Spleen (tissue), 11 donors: ENCODE results near the gene SDR39U1. TPM values are rescaled to one million over a fixed set of nuclear protein-coding genes. Genes with fewer than 3 reads are reported as not detected.

Experiments used
- DNase-seq: peaks from one replicate; pipeline ENCODE4 v3.0.0-alpha.2; 2020
- H3K27ac ChIP-seq, 8 donors: fragments of 200-600 bp; sonication (generic) in 7 of 8; 1 replicate in 4 of 8; 2 replicates in 4 of 8; pipeline versions ENCODE4 v1.5.0 to v1.8.0; 2016 to 2021; ENCODE audit warnings: inconsistent platforms in 4 of 8, mild to moderate bottlenecking in 4 of 8, moderate library complexity in 1 of 8
- H3K27me3 ChIP-seq, 7 donors: fragments of 200-600 bp; sonication (generic) in 6 of 7; replicated peaks in 1 of 7; 1 replicate in 4 of 7; 2 replicates in 3 of 7; pipeline versions ENCODE4 v1.5.0 to v1.8.0; 2016 to 2021; ENCODE audit warnings: inconsistent platforms in 3 of 7, mild to moderate bottlenecking in 1 of 7
- H3K36me3 ChIP-seq, 6 donors: fragments of 200-600 bp; sonication (generic) in 5 of 6; 1 replicate in 4 of 6; 2 replicates in 2 of 6; pipeline versions ENCODE4 v1.5.0 to v1.8.0; 2016 to 2021; ENCODE audit warnings: inconsistent platforms in 2 of 6
- H3K4me1 ChIP-seq, 6 donors: fragments of 200-600 bp; sonication (generic) in 5 of 6; 1 replicate in 3 of 6; 2 replicates in 3 of 6; pipeline versions ENCODE4 v1.5.0 to v1.8.0; 2016 to 2021; ENCODE audit warnings: inconsistent platforms in 3 of 6
- H3K4me3 ChIP-seq, 8 donors: fragments of 200-600 bp; sonication (generic) in 7 of 8; 1 replicate in 4 of 8; 2 replicates in 4 of 8; pipeline versions ENCODE4 v1.5.0 to v1.8.0; 2016 to 2021; ENCODE audit warnings: inconsistent platforms in 4 of 8, mild to moderate bottlenecking in 4 of 8, moderate library complexity in 2 of 8
- H3K9me3 ChIP-seq, 8 donors: fragments of 200-600 bp; sonication (generic) in 7 of 8; 1 replicate in 4 of 8; 2 replicates in 4 of 8; pipeline versions ENCODE4 v1.5.0 to v1.8.0; 2016 to 2021; ENCODE audit warnings: inconsistent platforms in 4 of 8
- POLR2A ChIP-seq, 3 donors: fragments of 450-650 bp; IDR thresholded peaks; one replicate each; pipeline ENCODE4 v1.5.1; 2017; ENCODE audit warnings: antibody characterized with exemption in 3 of 3, mild to moderate bottlenecking in 1 of 3
- POLR2AphosphoS5 ChIP-seq, 3 donors: sonication (generic); formaldehyde crosslinking; IDR thresholded peaks; one replicate each; pipeline ENCODE4 v1.5.1; 2017; ENCODE audit warnings: antibody characterized with exemption in 3 of 3
- WGBS, 5 donors: extraction: QIAGEN DNeasy Blood & Tissue Kit in 3 of 5; methylation state at CpG; one replicate each; pipeline versions ENCODE4 v1.1.5 to v1.1.7; 2013 to 2018; 5-methylcytosine and 5-hydroxymethylcytosine counted together
- intact Hi-C: fragments of 100-400 bp; cut with DNase I; formaldehyde crosslinking; loops from one replicate; pipeline ENCODE4 v1.15.0; 2023; ENCODE audit warnings: low total_unique reads
- polyA plus RNA-seq, 3 donors: library from polyadenylated mRNA; stranded (reverse); fragments of 200-250 nt; gene quantifications; one replicate each; pipeline ENCODE4 v1.2.1, GENCODE V29; 2013
- total RNA-seq, 7 donors: library from RNA; depleted of rRNA in 3 of 7; stranded (reverse); fragments of >200 nt in 3 of 7; fragmentation: NEBNext Ultra II Directional in 4 of 7; extraction: Animal tissue kit (Norgen Biotek cat#: 25700) in 4 of 7; gene quantifications; one replicate each; pipeline versions ENCODE4 v1.1.0 to v1.2.1, GENCODE V29; 2016 to 2021
- TF ChIP-seq, protein P1 (sequence below), 11 experiments: fragments of 200-600 bp in 7 of 11; fragments of 450-650 bp in 4 of 11; sonication (generic) in 4 of 11; IDR thresholded peaks in 8 of 11; conservative IDR thresholded peaks in 3 of 11; 1 replicate in 7 of 11; 2 replicates in 4 of 11; pipeline versions ENCODE4 v1.4.0 to v1.8.0; 2016 to 2021; ENCODE audit warnings: antibody characterized with exemption in 11 of 11, inconsistent platforms in 4 of 11, mild to moderate bottlenecking in 1 of 11
- donor health status: healthy with polysubstance abuse.
- donor health status: DM: no; HTN: no; CAD: no; lungs with moderate emphysema.
- donor health status: DM: no; HTN: no; CAD: no.
- donor health status: Bipolar disorder and iron deficiency.
- donor health status: healthy.
- donor health status: DM: no; HTN: no; CAD: no.
- donor health status: DM: yes; HTN: yes; CAD: no.

Gene SDR39U1
- total and polyA plus RNA-seq, 10 donors: 48.2 to 146 (median 68.4) TPM

DNA sequence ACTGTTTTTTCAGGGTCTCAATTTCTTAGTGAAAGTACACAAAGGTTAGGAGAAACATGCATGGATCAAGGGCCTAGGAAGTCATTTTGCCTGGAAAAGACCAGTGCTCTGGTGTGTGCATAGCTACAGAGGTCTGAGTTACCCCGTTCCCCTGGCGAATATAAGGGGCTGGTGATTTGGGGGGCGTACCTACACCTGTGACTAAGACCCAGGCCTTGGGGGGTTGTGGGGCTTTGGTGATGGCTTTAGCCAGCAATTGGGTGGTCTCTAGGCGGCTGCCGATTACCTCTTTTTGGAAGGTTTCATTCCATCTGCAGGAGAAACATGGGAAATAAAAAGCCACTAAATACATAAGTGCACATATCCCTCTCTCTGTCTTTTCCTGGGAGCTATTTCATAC lies 1.1 kb downstream of the SDR39U1 start:
- WGBS, 5 donors: 53 to 79% (median 55%) methylated on average over 5 of the region's 5 CpGs
- TF ChIP-seq POLR2AphosphoS5 (IDR thresholded peaks at IDR 0.05) (no peak), POLR2A (IDR thresholded peaks at IDR 0.05) (no peak)
- TF ChIP-seq, protein P1, sequence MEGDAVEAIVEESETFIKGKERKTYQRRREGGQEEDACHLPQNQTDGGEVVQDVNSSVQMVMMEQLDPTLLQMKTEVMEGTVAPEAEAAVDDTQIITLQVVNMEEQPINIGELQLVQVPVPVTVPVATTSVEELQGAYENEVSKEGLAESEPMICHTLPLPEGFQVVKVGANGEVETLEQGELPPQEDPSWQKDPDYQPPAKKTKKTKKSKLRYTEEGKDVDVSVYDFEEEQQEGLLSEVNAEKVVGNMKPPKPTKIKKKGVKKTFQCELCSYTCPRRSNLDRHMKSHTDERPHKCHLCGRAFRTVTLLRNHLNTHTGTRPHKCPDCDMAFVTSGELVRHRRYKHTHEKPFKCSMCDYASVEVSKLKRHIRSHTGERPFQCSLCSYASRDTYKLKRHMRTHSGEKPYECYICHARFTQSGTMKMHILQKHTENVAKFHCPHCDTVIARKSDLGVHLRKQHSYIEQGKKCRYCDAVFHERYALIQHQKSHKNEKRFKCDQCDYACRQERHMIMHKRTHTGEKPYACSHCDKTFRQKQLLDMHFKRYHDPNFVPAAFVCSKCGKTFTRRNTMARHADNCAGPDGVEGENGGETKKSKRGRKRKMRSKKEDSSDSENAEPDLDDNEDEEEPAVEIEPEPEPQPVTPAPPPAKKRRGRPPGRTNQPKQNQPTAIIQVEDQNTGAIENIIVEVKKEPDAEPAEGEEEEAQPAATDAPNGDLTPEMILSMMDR (IDR thresholded peaks at IDR 0.05 in 8 of 11, conservative IDR thresholded peaks at IDR 0.05 in 3 of 11): no peak
- peaks cover 38 to 64% (median 58%) of the 10 kb centered on the region in 6 donors for H3K4me1 ChIP-seq
- H3K27ac ChIP-seq: peak overlapping the region; percentile 95 to 99 (median 99)
- no peaks in the 10 kb centered on the region for H3K27me3 ChIP-seq
- no peaks in the 10 kb centered on the region for H3K9me3 ChIP-seq
- H3K4me3 ChIP-seq: peak overlapping the region; percentile 56 to 86 (median 62)
- DNase-seq: no peak
- H3K36me3 ChIP-seq: peaks cover 0 to 51% (median 44%) of the 10 kb centered on the region in 6 donors
- intact Hi-C loops: no loop called here

DNA sequence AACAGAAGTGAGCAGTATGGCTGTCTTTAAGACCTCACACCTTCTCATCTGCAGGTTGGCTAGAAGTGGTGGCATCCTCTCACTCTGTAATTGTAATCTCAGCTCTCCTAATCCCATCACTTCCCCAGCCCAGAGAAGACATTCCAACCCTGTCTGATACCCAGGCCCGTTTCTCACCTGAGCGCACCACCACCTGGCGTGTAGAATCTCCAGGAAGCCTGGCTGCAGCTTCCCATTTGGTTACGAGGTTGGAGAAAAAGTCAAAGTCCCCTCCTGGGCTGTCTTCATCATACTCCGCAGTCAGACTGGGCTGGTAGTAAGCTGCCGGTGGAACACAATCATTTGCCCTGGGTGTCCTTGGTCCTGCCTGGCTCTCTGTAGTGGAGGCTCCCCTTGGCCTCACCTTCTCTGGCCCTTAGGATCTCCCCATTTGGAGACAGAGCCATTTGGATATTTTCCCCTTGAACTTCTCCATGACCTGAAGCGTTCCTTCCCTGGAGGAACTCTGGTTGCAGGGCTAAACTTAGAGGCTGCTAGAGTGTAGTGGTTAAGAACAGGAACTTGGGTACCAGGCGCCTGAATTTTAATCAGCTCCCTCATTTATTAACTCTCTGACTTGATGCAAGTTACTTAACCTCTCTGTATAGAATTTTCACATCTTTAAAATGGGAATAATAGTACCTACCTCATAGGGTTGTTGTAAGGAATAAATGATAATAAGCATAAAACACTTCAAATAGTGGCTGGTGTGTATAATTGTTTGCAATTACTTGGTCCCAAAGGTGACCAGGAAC lies 1.8 kb downstream of the SDR39U1 start:
- no peaks in the 10 kb centered on the region for H3K9me3 ChIP-seq
- peaks cover 45 to 71% (median 65%) of the 10 kb centered on the region in 6 donors for H3K4me1 ChIP-seq
- intact Hi-C loops: no loop called here
- H3K4me3 ChIP-seq: no peak overlapping the region
- H3K27me3 ChIP-seq: no peaks in the 10 kb centered on the region
- peaks cover 0 to 57% (median 50%) of the 10 kb centered on the region in 6 donors for H3K36me3 ChIP-seq
- H3K27ac ChIP-seq: peak overlapping the region in 7 of 8 donors; percentile 95 to 99 (median 99)
- WGBS, 5 donors: 75 to 86% (median 81%) methylated on average over 7 to 8 of the region's 8 CpGs
- no peak for DNase-seq
- TF ChIP-seq, protein P1 (IDR thresholded peaks at IDR 0.05 in 8 of 11, conservative IDR thresholded peaks at IDR 0.05 in 3 of 11): no peak
- no peak for TF ChIP-seq POLR2A (IDR thresholded peaks at IDR 0.05)
- TF ChIP-seq POLR2AphosphoS5 (IDR thresholded peaks at IDR 0.05): no peak

DNA sequence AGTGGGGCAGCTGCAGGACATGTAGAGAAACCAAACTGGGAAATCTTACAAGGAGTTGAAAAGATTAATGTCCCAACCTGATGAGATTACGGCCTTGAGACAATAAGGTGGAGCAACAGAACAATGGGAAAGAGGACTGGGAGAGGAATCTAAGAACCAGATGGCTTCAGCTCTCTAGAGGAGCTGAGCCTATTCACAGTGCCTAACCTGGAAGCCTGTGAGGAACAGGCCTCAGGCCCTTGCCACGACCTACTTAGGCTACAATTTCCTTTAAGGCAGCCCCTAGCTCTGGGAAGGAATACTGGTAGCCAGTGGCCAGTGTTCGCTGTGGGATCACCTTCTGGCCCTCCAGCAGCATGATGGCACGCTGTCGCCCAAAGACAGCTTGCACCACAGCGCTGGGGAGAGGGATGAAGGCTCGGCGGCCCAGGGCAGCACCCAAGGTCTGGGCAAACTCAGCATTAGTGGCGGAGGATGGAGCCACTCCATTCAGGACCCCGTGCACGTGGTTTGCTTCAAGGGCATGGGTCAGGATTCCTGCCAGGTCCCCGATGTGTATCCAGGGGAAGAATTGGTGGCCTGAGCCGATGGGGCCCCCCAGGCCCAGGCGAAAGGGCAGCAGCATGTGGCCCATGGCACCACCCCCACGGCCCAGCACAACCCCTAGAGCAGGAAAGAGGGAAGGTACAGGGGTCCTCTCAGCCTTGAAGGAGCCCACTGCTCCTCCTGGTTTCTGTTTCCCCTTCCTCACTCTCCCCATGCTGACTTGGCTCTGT lies 2.6 kb downstream of the SDR39U1 start:
- intact Hi-C loops: no loop called here
- H3K4me1 ChIP-seq: peaks cover 46 to 79% (median 69%) of the 10 kb centered on the region in 6 donors
- no peak overlapping the region for H3K4me3 ChIP-seq
- H3K27me3 ChIP-seq: no peaks in the 10 kb centered on the region
- H3K9me3 ChIP-seq: no peaks in the 10 kb centered on the region
- peak overlapping the region in 5 of 8 donors; percentile 43 to 99 (median 99) for H3K27ac ChIP-seq
- TF ChIP-seq, protein P1 (IDR thresholded peaks at IDR 0.05 in 8 of 11, conservative IDR thresholded peaks at IDR 0.05 in 3 of 11): no peak
- TF ChIP-seq POLR2AphosphoS5 (IDR thresholded peaks at IDR 0.05) (peak; percentile 53 to 83 (median 73)), POLR2A (IDR thresholded peaks at IDR 0.05) (no peak)
- H3K36me3 ChIP-seq: peaks cover 0 to 65% (median 53%) of the 10 kb centered on the region in 6 donors
- WGBS, 5 donors: 64 to 87% (median 78%) methylated on average over 8 to 15 of the region's 15 CpGs
- no peak for DNase-seq
